BJ (cell line): ENCODE data around the gene PALD1. TPM values are rescaled to one million over a fixed set of nuclear protein-coding genes. Genes with fewer than 3 reads are reported as not detected.

Experiments used
- CTCF ChIA-PET: fragments of 350-600 bp; formaldehyde crosslinking; extraction: SDS; loops from one replicate; lab custom pipeline; 2021; ENCODE audit warnings: antibody characterized with exemption, inconsistent platforms; lab: Yijun Ruan, JAX
- POLR2A ChIA-PET: fragments of 300-600 bp; sonication (Branson Sonifier 250); formaldehyde crosslinking; extraction: SDS; loops from one replicate; lab custom pipeline; 2021; ENCODE audit warnings: antibody characterized with exemption; lab: Charles Lee
- DNase-seq: peaks from one replicate; pipeline ENCODE4 v3.0.0-alpha.2; 2011; ENCODE audit warnings: low read depth
- H3K27me3 ChIP-seq: 2 replicates; pipeline ENCODE4 v1.6.0; 2011; ENCODE audit warnings: low read length; ENCODE audit not compliant: control insufficient read depth, insufficient read depth
- H3K36me3 ChIP-seq: 2 replicates; pipeline ENCODE4 v1.5.1; 2011; ENCODE audit warnings: low read length; ENCODE audit not compliant: control insufficient read depth, insufficient read depth
- H3K4me3 ChIP-seq: 2 replicates; pipeline ENCODE4 v1.5.1; 2011; ENCODE audit warnings: low read depth, mild to moderate bottlenecking, control low read depth, low read length
- polyA minus RNA-seq: library from RNA; depleted of rRNA, polyadenylated mRNA; stranded (reverse); fragments of >200 nt; gene quantifications from 2 replicates; pipeline ENCODE4 v1.2.3, GENCODE V29; 2011; rRNA and poly(A)+ RNA removed
- polyA plus RNA-seq: library from polyadenylated mRNA; depleted of rRNA; stranded (reverse); fragments of >200 nt; gene quantifications from 2 replicates; pipeline ENCODE4 v1.2.3, GENCODE V29; 2011; rRNA removed
- TF ChIP-seq, protein P1 (sequence below): IDR thresholded peaks from 2 replicates; pipeline ENCODE4 v1.5.1; 2011; ENCODE audit warnings: low read depth, mild to moderate bottlenecking, control low read depth, inconsistent platforms, low read length, moderate library complexity; ENCODE audit not compliant: insufficient read depth

The PALD1 gene
- polyA plus RNA-seq: 0.01 and 0.10 TPM in 2 replicates
- not detected in 2 replicates for polyA minus RNA-seq

DNA sequence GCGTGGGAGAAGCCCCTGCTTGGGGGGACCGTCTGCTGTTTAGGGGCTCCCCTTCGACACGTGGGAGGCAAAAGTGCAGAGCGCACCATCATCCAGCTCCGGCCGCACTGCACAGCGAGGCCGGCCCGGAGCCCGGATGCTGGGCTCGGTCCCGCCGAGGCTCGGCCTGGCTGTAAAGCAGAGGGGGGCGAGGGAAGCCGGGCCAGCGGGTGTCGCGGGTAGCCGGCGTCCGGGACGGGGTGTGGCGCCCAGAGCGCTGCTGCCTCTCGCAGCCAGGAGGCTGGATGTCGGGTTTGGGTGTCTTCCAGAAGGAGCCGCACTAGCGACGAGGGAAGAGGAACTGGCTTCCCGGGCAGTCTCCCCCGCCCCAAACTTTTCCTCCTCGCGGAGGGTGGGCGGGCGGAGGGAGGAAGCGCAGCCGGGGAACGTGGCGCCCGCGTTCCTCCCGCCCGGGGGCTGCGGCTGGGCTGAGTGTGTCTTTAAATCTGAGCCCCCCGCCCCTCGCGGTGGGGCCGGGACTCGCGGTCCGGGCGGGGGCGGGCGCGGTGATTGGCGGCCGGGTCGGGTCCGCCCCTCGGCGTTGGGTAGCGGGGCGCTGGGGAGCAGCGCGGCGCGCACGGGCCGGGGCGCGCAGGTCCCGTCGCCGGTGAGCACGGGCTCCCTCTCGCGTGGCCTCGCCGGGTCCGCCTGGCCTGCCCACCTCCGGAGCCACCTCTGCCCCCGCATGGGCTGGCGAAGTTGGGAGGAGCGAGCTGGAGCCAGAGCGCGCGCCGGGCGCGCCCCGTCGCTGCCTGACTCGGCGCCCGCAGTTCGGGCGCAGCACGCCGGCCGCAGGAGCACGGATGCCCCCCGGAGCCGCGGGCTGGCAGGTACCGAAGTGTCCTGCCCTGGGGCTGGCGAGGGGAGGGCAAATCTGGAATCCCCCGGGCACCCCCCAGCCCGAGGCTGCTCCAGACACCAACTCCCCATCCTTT is at the start of gene PALD1:
Gene PALD1, plus strand, starts transcription at position 577 of the 974 bp plus-strand sequence. CDS start 47,185 bp downstream, outside the sequence.
- TF ChIP-seq, protein P1, sequence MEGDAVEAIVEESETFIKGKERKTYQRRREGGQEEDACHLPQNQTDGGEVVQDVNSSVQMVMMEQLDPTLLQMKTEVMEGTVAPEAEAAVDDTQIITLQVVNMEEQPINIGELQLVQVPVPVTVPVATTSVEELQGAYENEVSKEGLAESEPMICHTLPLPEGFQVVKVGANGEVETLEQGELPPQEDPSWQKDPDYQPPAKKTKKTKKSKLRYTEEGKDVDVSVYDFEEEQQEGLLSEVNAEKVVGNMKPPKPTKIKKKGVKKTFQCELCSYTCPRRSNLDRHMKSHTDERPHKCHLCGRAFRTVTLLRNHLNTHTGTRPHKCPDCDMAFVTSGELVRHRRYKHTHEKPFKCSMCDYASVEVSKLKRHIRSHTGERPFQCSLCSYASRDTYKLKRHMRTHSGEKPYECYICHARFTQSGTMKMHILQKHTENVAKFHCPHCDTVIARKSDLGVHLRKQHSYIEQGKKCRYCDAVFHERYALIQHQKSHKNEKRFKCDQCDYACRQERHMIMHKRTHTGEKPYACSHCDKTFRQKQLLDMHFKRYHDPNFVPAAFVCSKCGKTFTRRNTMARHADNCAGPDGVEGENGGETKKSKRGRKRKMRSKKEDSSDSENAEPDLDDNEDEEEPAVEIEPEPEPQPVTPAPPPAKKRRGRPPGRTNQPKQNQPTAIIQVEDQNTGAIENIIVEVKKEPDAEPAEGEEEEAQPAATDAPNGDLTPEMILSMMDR: peak; percentile 21; the same call in 1 of the 2 replicates
- no peak for DNase-seq
- Histone ChIP-seq H3K4me3 (peak within 1 kb of the TSS; percentile 40), H3K36me3 (no peaks in the 10 kb centered on the region), H3K27me3 (peaks cover 49% of the 10 kb centered on the region)
- ChIA-PET CTCF (interaction anchor here (1.6 to 2.6 kb wide), 2 partner anchors 17 to 23 kb away, joined by 8 to 11 read pairs; no protein-coding TSS in a partner anchor), POLR2A (no interaction called here)

DNA sequence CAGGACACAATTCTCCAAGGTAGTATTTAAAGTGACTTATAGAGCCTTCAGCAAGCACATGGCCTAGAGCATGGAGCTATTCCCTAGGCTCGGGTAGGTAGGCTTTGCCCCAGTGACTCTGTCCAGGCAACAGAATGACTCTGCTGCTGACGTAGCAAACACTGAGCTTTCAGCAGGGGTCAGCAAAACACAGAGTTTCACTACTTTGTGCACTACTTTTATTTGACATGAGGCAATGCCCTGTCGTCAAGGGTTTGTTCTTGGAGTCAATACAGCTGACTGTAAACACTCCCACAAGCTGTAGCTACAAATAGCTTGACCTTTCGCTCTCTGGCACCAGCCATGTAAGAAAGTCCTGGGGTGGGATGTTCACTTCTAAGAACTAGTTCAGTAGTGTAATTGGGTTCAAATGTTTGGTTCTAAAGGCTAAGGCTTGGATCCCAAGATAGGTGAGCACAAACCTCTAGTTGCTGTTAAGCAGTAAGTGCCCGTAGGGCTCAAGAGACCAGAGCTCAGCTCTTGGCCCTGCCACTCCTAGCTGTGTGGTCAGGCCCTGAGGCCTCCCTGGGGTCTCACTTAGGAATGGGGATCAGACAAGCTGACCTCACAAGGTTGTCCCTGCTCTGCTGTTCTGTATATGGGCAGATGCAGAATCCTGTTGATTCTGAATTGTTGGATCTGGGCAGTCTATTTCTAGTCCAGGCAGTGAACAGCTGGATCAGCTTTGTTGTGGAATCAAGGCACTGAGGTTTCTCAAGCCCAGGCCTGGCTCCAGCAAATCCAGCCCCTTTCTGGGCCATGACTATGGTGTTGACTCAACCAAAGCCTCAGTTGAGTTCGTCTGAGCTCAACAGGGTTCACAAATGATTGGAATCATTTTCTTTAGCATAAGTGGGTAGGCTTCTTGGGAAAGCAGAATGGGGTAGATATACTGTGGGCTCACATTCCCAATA is 47.8 kb upstream of the PALD1 start:
- no peaks in the 10 kb centered on the region for H3K27me3 ChIP-seq
- H3K4me3 ChIP-seq: no peak overlapping the region
- CTCF ChIA-PET: interaction anchor here (0.9 to 1.5 kb wide), 4 partner anchors 12 to 31 kb away, joined by 3 to 5 read pairs (median 4); no protein-coding TSS in a partner anchor
- POLR2A ChIA-PET: no interaction called here
- H3K36me3 ChIP-seq: peaks cover 22% of the 10 kb centered on the region
- TF ChIP-seq, protein P1: no peak
- DNase-seq: no peak

DNA sequence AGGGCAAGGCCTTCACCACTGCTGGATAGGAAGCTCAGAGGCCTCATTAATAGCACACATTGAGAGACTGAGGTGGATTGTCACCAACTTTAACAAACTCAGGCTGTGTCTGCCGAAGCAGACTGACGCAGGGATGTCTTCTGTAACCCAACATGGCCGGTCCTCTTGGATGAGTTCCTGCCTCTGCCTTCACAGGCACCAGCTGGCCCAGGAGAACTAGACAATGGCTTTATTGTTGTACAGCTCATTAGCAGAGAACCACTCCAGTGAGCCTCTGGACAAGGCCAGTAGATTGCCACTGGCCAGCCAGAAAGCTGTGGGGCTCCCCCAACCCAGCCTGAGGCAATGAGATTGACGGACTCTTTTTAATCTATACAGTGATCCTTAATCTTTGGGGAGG is 46.5 kb upstream of the PALD1 start:
- H3K27me3 ChIP-seq: no peaks in the 10 kb centered on the region
- no peak for DNase-seq
- H3K4me3 ChIP-seq: no peak overlapping the region
- CTCF ChIA-PET: interaction anchor here (1.5 kb wide), 1 partner anchor 29 kb away, joined by 5 read pairs; no protein-coding TSS in a partner anchor
- POLR2A ChIA-PET: no interaction called here
- TF ChIP-seq, protein P1: no peak
- H3K36me3 ChIP-seq: peaks cover 16% of the 10 kb centered on the region

DNA sequence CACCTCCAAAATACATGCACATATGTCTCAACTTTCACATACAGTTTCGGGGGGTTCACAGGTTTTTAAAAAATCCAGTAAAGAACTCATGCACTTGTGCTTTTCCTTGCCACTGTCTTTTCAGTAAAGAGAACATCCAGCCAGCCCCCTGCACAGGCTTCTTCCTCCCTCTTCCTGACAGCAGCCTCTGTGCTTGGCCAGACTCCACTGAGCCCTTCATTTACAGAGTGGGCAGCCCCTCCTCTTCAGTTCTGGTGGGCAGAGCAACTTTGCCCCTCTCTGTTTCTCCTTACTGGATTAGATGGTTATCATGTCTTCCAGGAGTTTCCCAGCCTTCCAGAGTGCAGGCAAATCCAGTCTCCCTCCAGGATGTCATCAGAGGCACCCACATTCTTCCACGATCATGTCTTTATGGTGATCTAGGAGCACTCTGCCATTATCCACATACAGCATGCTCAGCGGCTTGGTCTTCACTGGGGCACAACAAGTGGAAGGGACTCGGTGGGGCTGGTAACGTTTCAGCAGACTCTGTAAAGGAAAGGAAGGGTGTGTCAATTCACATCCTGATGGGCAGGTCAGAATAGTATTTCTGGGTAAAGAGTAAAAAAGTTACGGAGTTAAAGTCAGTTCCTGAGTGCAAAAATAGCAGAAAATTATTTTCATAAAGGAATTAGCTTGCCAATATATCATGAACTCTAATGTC is 45.9 kb upstream of the PALD1 start:
- Histone ChIP-seq H3K36me3 (peaks cover 13% of the 10 kb centered on the region), H3K4me3 (no peak overlapping the region), H3K27me3 (no peaks in the 10 kb centered on the region)
- ChIA-PET POLR2A (no interaction called here), CTCF (interaction anchor here (0.6 to 0.7 kb wide), 2 partner anchors 8 to 614 kb away, joined by 3 read pairs; no protein-coding TSS in a partner anchor)
- TF ChIP-seq, protein P1: no peak
- DNase-seq: no peak
